ENCODE results near the gene PPM1E. TPM values are rescaled to one million over a fixed set of nuclear protein-coding genes. Genes with fewer than 3 reads are reported as not detected.

The PPM1E gene
- total and polyA plus RNA-seq, 2 of the 4 experiments (the other 2 are of a cell fraction) = under 0.01 to 0.05 TPM

DNA sequence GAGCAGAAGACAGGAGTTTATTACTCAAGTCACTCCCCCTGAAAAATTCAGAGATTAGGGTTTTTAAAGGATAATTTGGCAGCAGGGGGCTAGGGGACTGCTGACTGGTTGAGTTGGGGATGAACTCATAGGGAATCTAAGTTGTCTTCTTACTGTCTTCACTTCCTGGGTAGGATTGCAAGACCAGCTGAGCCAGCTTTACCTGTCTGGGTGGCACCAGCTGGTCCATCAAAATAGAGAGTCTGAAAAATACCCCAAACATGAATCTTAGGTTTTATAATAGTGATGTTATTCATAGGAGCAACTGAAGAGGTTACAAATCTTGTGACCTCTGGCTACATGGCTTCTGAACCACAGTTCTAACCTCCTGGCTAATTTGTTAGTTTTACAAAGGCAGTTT, 157.9 kb downstream of the PPM1E start:
- no peak overlapping the region for H2BK20ac ChIP-seq (ENCODE audit: low read depth, low read length)
- H2AFZ ChIP-seq (replicated peaks; ENCODE audit: low read length, poor library complexity) = no peak overlapping the region
- H2AK5ac ChIP-seq (ENCODE audit: low read depth, low read length) = no peak overlapping the region
- no peaks in the 10 kb centered on the region for H3K9me1 ChIP-seq (ENCODE audit: insufficient read depth, low read length)
- no peak overlapping the region for H2BK5ac ChIP-seq (ENCODE audit: low read depth, low read length, poor library complexity, severe bottlenecking)
- H3K27me3 ChIP-seq (ENCODE audit: control insufficient read depth, insufficient read depth, low read length) = no peaks in the 10 kb centered on the region
- POLR2A ChIA-PET (ENCODE audit: unreplicated experiment) = no interaction called here
- H3K9ac ChIP-seq (ENCODE audit: low read depth, low read length) = no peak overlapping the region
- no peak for ATAC-seq (ENCODE audit: low read depth)
- H3K36me3 ChIP-seq (ENCODE audit: control insufficient read depth, insufficient read depth, low read length) = no peaks in the 10 kb centered on the region
- H3K4me3 ChIP-seq (ENCODE audit: insufficient read depth, low read depth, low read length) = no peak overlapping the region
- no peak overlapping the region for H3K4ac ChIP-seq (ENCODE audit: low read depth, low read length)
- no peak overlapping the region for H3K4me2 ChIP-seq (ENCODE audit: low read depth, low read length)
- CTCF ChIA-PET = interaction anchor here (0.6 kb wide), 1 partner anchor 326 kb away, joined by 3 read pairs; no protein-coding TSS in a partner anchor
- no peak overlapping the region for H2AK9ac ChIP-seq (replicated peaks; ENCODE audit: low read depth, low read length, poor library complexity)
- H3K56ac ChIP-seq (ENCODE audit: extremely low read depth, insufficient read depth, low read length) = no peak overlapping the region
- H2BK120ac ChIP-seq (ENCODE audit: low read depth, low read length) = no peak overlapping the region
- intact Hi-C loops (cut with micrococcal nuclease) (no loop called here), dilution Hi-C loops (cut with HindIII; ENCODE audit: low sequenced_read_pairs, unreplicated experiment) (no loop called here), in situ Hi-C loops (cut with MboI; ENCODE audit: low sequenced_read_pairs) (no loop called here)
- no peak for DNase-seq
- peak overlapping the region in 1 of 2 experiments; percentile 44; a peak in 1 of 4 replicates for H4K8ac ChIP-seq (ENCODE audit: low read depth in 2 of 2, low read length in 2 of 2)
- no peaks in the 10 kb centered on the region for H3K79me1 ChIP-seq (ENCODE audit: low read depth in 1 of 2, low read length in 2 of 2)
- H3K18ac ChIP-seq (ENCODE audit: low read depth, low read length) = no peak overlapping the region; the same call in 1 of the 2 replicates
- TF ChIP-seq RAD21 (IDR thresholded peaks at IDR 0.05; ENCODE audit: low read length) = no peak
- TF ChIP-seq MXI1 (IDR thresholded peaks at IDR 0.05; ENCODE audit: borderline replicate concordance, low read depth, low read length) = no peak
- no peak for TF ChIP-seq MAZ (IDR thresholded peaks at IDR 0.05; ENCODE audit: borderline replicate concordance, low read depth, low read length)
- no peak for TF ChIP-seq FOS (IDR thresholded peaks at IDR 0.05; ENCODE audit: low read depth, low read length)
- no peak overlapping the region; the same call in 1 of the 2 replicates for H3K27ac ChIP-seq (ENCODE audit: insufficient read depth, low read length)
- no peak overlapping the region for H2BK15ac ChIP-seq (ENCODE audit: low read depth, low read length)
- H3K4me1 ChIP-seq (ENCODE audit: control insufficient read depth, insufficient read depth, low read length) = no peaks in the 10 kb centered on the region
- no peaks in the 10 kb centered on the region for H4K20me1 ChIP-seq (ENCODE audit: insufficient read depth, low read length)
- no peak overlapping the region for H3K23ac ChIP-seq (ENCODE audit: low read depth, low read length)
- H4K5ac ChIP-seq (ENCODE audit: low read depth, low read length) = no peak overlapping the region
- H3K14ac ChIP-seq (replicated peaks; ENCODE audit: low read depth, low read length) = no peak overlapping the region
- H4K91ac ChIP-seq (ENCODE audit: insufficient read depth, low read depth, low read length) = no peak overlapping the region
- BruUV-seq (replicated peaks) = no TSS peak
- peaks cover 11% of the 10 kb centered on the region for H3K9me3 ChIP-seq (ENCODE audit: control insufficient read depth, insufficient read depth, low read length)

Data from IMR-90 (cell line).